HepG2 (cell line): ENCODE data around the gene HADHA. TPM values are rescaled to one million over a fixed set of nuclear protein-coding genes. Genes with fewer than 3 reads are reported as not detected.

ENCODE experiments used
- ATAC-seq: fragments of 200-7000 bp; cut with Tn5 transposase; 3 replicates; pipeline ENCODE4 v1.9.1; 2020; ENCODE audit warnings: mild to moderate bottlenecking, moderate library complexity
- BruUV-seq: library from RNA; stranded (reverse); fragments of 400-500 nt; replicated peaks from 2 replicates; lab custom pipeline; 2021; lab: Mats Ljungman, UMichigan
- CTCF ChIA-PET: fragments of 300-600 bp; formaldehyde crosslinking; extraction: SDS; loops from one replicate; lab custom pipeline; 2021; ENCODE audit warnings: low total read pairs, inconsistent platforms, low intra/inter-chr PET ratio; lab: Yijun Ruan, JAX
- POLR2A ChIA-PET: fragments of 350-600 bp; sonication (Branson Sonifier 250); formaldehyde crosslinking; loops from one replicate; lab custom pipeline; 2020; ENCODE audit warnings: antibody characterized with exemption, inconsistent platforms; lab: Yijun Ruan, JAX
- DNase-seq: peaks from one replicate; pipeline ENCODE4 v3.0.0-alpha.2; 2015; ENCODE audit warnings: low spot score
- FAIRE-seq: peaks from 3 replicates; lab custom pipeline; 2011; peaks lifted over from hg19 to GRCh38; lab: Jason Lieb, UNC
- H2AFZ ChIP-seq: one replicate; pipeline ENCODE4 v1.6.1; 2011; ENCODE audit warnings: low read length, inconsistent platforms
- H3K27ac ChIP-seq: fragments of 300-600 bp; 3 replicates; pipeline ENCODE4 v1.8.0; 2011; ENCODE audit warnings: mixed run types, mild to moderate bottlenecking, mixed read lengths, low read length, inconsistent platforms; ENCODE audit not compliant: insufficient read depth; ENCODE audit errors: extremely low read length
- H3K27me3 ChIP-seq, 2 experiments: fragments of 200-600 bp in 1 of 2; 2 replicates in 1 of 2; 3 replicates in 1 of 2; pipeline versions ENCODE4 v1.6.0 to v1.8.0; 2011; ENCODE audit warnings: low read length in 2 of 2, mild to moderate bottlenecking in 2 of 2, moderate library complexity in 2 of 2, inconsistent platforms in 1 of 2; ENCODE audit not compliant: insufficient read depth in 2 of 2, control insufficient read depth in 1 of 2
- H3K36me3 ChIP-seq, 2 experiments: fragments of 200-600 bp in 1 of 2; replicated peaks in 1 of 2; 2 replicates in 1 of 2; 3 replicates in 1 of 2; pipeline versions ENCODE4 v1.5.1 to v1.8.0; 2011; ENCODE audit warnings: low read length in 2 of 2, inconsistent platforms in 1 of 2; ENCODE audit not compliant: insufficient read depth in 2 of 2, control insufficient read depth in 1 of 2
- H3K4me1 ChIP-seq: 2 replicates; pipeline ENCODE4 v1.5.1; 2012; ENCODE audit warnings: low read length, inconsistent platforms; ENCODE audit not compliant: insufficient read depth
- H3K4me2 ChIP-seq: 2 replicates; pipeline ENCODE4 v1.6.0; 2011; ENCODE audit warnings: low read depth, low read length, inconsistent platforms
- H3K4me3 ChIP-seq, 3 experiments: fragments of 200-600 bp in 1 of 3; sonication (generic), shearing (Covaris generic) in 1 of 3; replicated peaks in 1 of 3; 2 replicates each; pipeline ENCODE4 v1.5.1; 2011 to 2016; ENCODE audit warnings: low read length in 3 of 3, inconsistent platforms in 2 of 3, low read depth in 2 of 3, mild to moderate bottlenecking in 2 of 3, control low read depth in 1 of 3, mixed read lengths in 1 of 3; ENCODE audit not compliant: insufficient read depth in 1 of 3
- H3K79me2 ChIP-seq: one replicate; pipeline ENCODE4 v1.6.1; 2011; ENCODE audit warnings: low read length, inconsistent platforms; ENCODE audit not compliant: insufficient read depth
- H3K9ac ChIP-seq: 2 replicates; pipeline ENCODE4 v1.6.0; 2011; ENCODE audit warnings: mild to moderate bottlenecking, low read depth, low read length, inconsistent platforms; ENCODE audit not compliant: insufficient read depth
- H3K9me3 ChIP-seq: 2 replicates; pipeline ENCODE4 v1.5.1; 2012; ENCODE audit warnings: mild to moderate bottlenecking, low read length
- H4K20me1 ChIP-seq: 2 replicates; pipeline ENCODE4 v1.6.0; 2011; ENCODE audit warnings: inconsistent platforms, mild to moderate bottlenecking, low read length, moderate library complexity; ENCODE audit not compliant: insufficient read depth
- ATM ChIP-seq: fragments of 450-650 bp; IDR thresholded peaks from 2 replicates; pipeline ENCODE4 v1.7.1; 2017; ENCODE audit warnings: mild to moderate bottlenecking, borderline replicate concordance
- FOXJ3 ChIP-seq: sonication (generic); formaldehyde crosslinking; IDR thresholded peaks from 2 replicates; pipeline ENCODE4 v1.4.0; 2020; ENCODE audit warnings: missing genetic modification reagents, mild to moderate bottlenecking, borderline replicate concordance
- FUBP1 ChIP-seq: sonication (generic); formaldehyde crosslinking; IDR thresholded peaks from 2 replicates; pipeline ENCODE4 v1.5.1; 2020; ENCODE audit warnings: missing genetic modification reagents, mild to moderate bottlenecking, borderline replicate concordance
- GTF2F1 ChIP-seq: fragments of 150-350 bp; IDR thresholded peaks from 2 replicates; pipeline ENCODE4 v1.6.1; 2014; ENCODE audit warnings: low read length
- HMGA1 ChIP-seq: sonication (generic); formaldehyde crosslinking; conservative IDR thresholded peaks from 2 replicates; pipeline ENCODE4 v1.4.0; 2020; ENCODE audit warnings: missing genetic modification reagents
- IRF2 ChIP-seq: IDR thresholded peaks from 2 replicates; pipeline ENCODE4 v1.6.1; 2018; ENCODE audit warnings: missing genetic modification reagents, missing compliant biosample characterization
- MIER3 ChIP-seq: IDR thresholded peaks from 2 replicates; pipeline ENCODE4 v1.6.1; 2016; ENCODE audit warnings: missing compliant biosample characterization, borderline replicate concordance
- NR2F1 ChIP-seq, 2 experiments: fragments of 450-650 bp in 1 of 2; formaldehyde crosslinking in 1 of 2; IDR thresholded peaks; 2 replicates each; pipeline versions ENCODE4 v1.5.0 to v1.6.1; 2016 to 2020; ENCODE audit warnings: mild to moderate bottlenecking in 1 of 2, missing compliant biosample characterization in 1 of 2, missing genetic modification reagents in 1 of 2, moderate library complexity in 1 of 2
- PAF1 ChIP-seq: IDR thresholded peaks from 2 replicates; pipeline ENCODE4 v1.6.1; 2016; ENCODE audit warnings: missing genetic modification reagents, missing compliant biosample characterization
- SALL1 ChIP-seq: sonication (generic); formaldehyde crosslinking; IDR thresholded peaks from 2 replicates; pipeline ENCODE4 v1.8.0; 2022; ENCODE audit warnings: mild to moderate bottlenecking, missing genetic modification reagents
- SMARCE1 ChIP-seq: fragments of 450-650 bp; IDR thresholded peaks from 2 replicates; pipeline ENCODE4 v1.6.1; 2017; ENCODE audit warnings: borderline replicate concordance
- ZMYM4 ChIP-seq: sonication (generic); formaldehyde crosslinking; IDR thresholded peaks from 2 replicates; pipeline ENCODE4 v1.8.1; 2023; ENCODE audit warnings: mild to moderate bottlenecking, missing genetic modification reagents
- ZNF30 ChIP-seq: sonication (generic); formaldehyde crosslinking; IDR thresholded peaks from 2 replicates; pipeline ENCODE4 v1.5.0; 2020; ENCODE audit warnings: mild to moderate bottlenecking, missing genetic modification reagents
- ZNF329 ChIP-seq: sonication (generic); formaldehyde crosslinking; IDR thresholded peaks from 2 replicates; pipeline ENCODE4 v1.9.0; 2021; ENCODE audit warnings: low read depth, mild to moderate bottlenecking, missing genetic modification reagents
- ZNF432 ChIP-seq: sonication (generic); formaldehyde crosslinking; IDR thresholded peaks from 2 replicates; pipeline ENCODE4 v1.5.0; 2020; ENCODE audit warnings: missing genetic modification reagents, mild to moderate bottlenecking, borderline replicate concordance
- WGBS: methylation state at CpG from one replicate; pipeline ENCODE4 v1.1.6; 2017; ENCODE audit warnings: low lambda C conversion rate; 5-methylcytosine and 5-hydroxymethylcytosine counted together
- in situ Hi-C: cut with HindIII; loops from 2 replicates; pipeline ENCODE4 v1.10.0; 2017; ENCODE audit warnings: low pct_unique_long_range_greater_than_20kb; ENCODE audit not compliant: extremely low pct_ligation_motif_present
- intact Hi-C: fragments of 100-400 bp; cut with micrococcal nuclease; formaldehyde crosslinking; loops from one replicate; pipeline ENCODE4 v1.10.0; 2022; ENCODE audit not compliant: unreplicated experiment
- polyA plus RNA-seq, 8 experiments: library from polyadenylated mRNA; depleted of rRNA in 3 of 8; stranded (reverse) in 7 of 8; unstranded in 1 of 8; fragments of >200 nt; fragmentation: Illumina TruSeq in 4 of 8; extraction: Trizol in 4 of 8; gene quantifications; 2 replicates each; pipeline versions ENCODE4 v1.2.1 to v1.2.3, GENCODE V29; 2011 to 2016; ENCODE audit warnings: low read depth in 4 of 8, missing spikeins in 1 of 8, mixed read lengths in 1 of 8; ENCODE audit not compliant: insufficient read depth in 1 of 8
- total RNA-seq, 5 experiments: library from RNA; depleted of rRNA; stranded (reverse); fragments of >200 nt; fragmentation: Illumina TruSeq; extraction: Trizol; gene quantifications; 2 replicates each; pipeline ENCODE4 v1.2.3, GENCODE V29; 2016; ENCODE audit warnings: low read depth in 1 of 5
- TF ChIP-seq, protein P1 (sequence below): fragments of 450-650 bp; IDR thresholded peaks from 2 replicates; pipeline ENCODE4 v1.6.1; 2017; ENCODE audit warnings: mild to moderate bottlenecking

Gene HADHA
- total and polyA plus RNA-seq, 2 of the 13 experiments (the other 11 are each of a cell fraction or from before 2014, with no cell fraction given) = 102 to 270 TPM

GRCh38 chr2:26189123-26189522, 55.3 kb downstream of the HADHA start:
- POLR2A ChIA-PET = no interaction called here
- intact Hi-C loops (no loop called here), in situ Hi-C loops (no loop called here)
- no peak overlapping the region for H3K4me2 ChIP-seq
- no peaks in the 10 kb centered on the region for H4K20me1 ChIP-seq
- H3K79me2 ChIP-seq = no peaks in the 10 kb centered on the region
- no peak overlapping the region for H3K27ac ChIP-seq
- H3K36me3 ChIP-seq = peaks cover 12 to 34% of the 10 kb centered on the region in 2 experiments
- H3K9me3 ChIP-seq = no peaks in the 10 kb centered on the region
- H3K9ac ChIP-seq = no peak overlapping the region
- no peak for DNase-seq
- no TSS peak for BruUV-seq
- FAIRE-seq = no peak
- TF ChIP-seq PAF1 (peak; percentile 82; the same call in 1 of the 2 replicates), GTF2F1 (no peak), ZNF432 (CRISPR knock-in tag) (no peak), ZNF30 (CRISPR knock-in tag) (no peak), FOXJ3 (CRISPR knock-in tag) (no peak), HMGA1 (no peak), SMARCE1 (no peak), ATM (no peak), FUBP1 (CRISPR knock-in tag) (no peak), IRF2 (no peak), ZNF329 (CRISPR knock-in tag) (no peak), ZMYM4 (CRISPR knock-in tag) (no peak), NR2F1 (CRISPR knock-in tag; IDR thresholded peaks at IDR 0.05) (no peak), SALL1 (CRISPR knock-in tag) (0 out of 2 replicates have a peak, but pooled peaks have one; percentile 12), MIER3 (CRISPR knock-in tag) (no peak)
- TF ChIP-seq, protein P1, sequence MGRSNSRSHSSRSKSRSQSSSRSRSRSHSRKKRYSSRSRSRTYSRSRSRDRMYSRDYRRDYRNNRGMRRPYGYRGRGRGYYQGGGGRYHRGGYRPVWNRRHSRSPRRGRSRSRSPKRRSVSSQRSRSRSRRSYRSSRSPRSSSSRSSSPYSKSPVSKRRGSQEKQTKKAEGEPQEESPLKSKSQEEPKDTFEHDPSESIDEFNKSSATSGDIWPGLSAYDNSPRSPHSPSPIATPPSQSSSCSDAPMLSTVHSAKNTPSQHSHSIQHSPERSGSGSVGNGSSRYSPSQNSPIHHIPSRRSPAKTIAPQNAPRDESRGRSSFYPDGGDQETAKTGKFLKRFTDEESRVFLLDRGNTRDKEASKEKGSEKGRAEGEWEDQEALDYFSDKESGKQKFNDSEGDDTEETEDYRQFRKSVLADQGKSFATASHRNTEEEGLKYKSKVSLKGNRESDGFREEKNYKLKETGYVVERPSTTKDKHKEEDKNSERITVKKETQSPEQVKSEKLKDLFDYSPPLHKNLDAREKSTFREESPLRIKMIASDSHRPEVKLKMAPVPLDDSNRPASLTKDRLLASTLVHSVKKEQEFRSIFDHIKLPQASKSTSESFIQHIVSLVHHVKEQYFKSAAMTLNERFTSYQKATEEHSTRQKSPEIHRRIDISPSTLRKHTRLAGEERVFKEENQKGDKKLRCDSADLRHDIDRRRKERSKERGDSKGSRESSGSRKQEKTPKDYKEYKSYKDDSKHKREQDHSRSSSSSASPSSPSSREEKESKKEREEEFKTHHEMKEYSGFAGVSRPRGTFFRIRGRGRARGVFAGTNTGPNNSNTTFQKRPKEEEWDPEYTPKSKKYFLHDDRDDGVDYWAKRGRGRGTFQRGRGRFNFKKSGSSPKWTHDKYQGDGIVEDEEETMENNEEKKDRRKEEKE = no peak
- no peak overlapping the region for H3K4me3 ChIP-seq
- no peak for ATAC-seq
- no peak overlapping the region for H2AFZ ChIP-seq
- CTCF ChIA-PET = no interaction called here
- 86% methylated on average over 4 of the region's 4 CpGs for WGBS
- 0 out of 5 replicates have a peak, but pooled peaks cover 0 to 3% of the 10 kb centered on the region in 2 experiments for H3K27me3 ChIP-seq
- no peaks in the 10 kb centered on the region for H3K4me1 ChIP-seq
